ENCODE measurements around the gene SKAP1. TPM values are rescaled to one million over a fixed set of nuclear protein-coding genes. Genes with fewer than 3 reads are reported as not detected.
"Not testable (repeated sequence)": the region's sequence is repeated elsewhere in the genome, so short reads cannot be mapped to it uniquely, and the experiment has no call there.

SKAP1 gene
- total RNA-seq, 1 donor from 2014 or later: 1.1 TPM

DNA sequence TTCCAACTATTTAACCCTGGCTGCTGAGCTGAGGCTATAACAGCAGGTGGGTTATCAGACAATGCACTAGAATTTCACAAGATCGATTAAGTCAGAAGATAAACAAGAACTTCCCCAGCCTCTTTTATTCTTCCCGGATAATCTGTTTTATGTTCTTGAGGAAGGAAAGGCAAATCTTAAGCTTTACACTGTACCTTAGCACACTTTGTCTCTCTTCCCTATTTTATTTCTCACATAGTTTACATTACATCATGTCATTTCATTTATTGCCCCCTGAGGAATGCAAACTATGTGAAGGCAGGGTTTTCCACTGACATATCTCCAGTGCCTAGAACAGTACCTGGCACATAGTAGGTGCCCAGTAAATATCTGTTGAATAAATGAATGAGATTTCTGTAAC lies 139.6 kb downstream of the SKAP1 start:
- DNase-seq (ENCODE audit: low spot score): no peak

DNA sequence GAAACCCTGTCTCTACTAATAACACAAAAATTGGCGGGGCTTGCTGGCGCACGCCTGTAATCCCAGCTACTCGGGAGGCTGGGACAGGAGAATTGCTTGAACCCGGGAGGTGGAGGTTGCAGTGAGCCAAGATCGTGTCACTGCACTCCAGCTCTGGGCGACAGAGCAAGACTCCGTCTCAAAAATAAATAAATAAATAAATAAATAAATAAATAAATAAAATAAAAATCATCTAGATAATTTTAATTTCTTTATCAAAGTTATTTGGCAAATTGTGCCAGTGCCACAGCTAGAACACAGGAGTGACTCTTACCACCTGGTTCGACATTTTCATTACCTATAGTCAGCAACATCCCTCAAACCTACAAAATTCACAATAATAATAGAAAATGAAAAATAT lies 143.1 kb downstream of the SKAP1 start:
- DNase-seq (ENCODE audit: low spot score): not testable (repeated sequence)

DNA sequence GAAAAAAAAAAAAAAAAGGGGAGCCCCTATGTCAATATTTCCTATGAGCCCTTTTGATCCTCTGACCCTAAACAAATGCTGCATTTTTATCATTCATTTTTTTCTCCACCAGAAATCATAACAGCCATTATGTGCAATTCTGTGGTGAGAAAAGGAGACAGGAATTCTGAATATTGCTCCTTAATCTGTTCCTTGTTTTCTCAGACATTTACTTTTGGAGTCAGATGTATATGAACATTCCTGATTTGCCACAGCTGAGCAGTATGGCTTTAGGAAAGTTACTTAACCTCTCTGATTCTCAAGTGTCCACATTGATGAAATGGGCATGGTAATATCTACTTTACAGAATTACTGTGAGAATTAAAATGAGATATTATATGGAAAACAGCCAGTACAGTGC lies 144.4 kb downstream of the SKAP1 start:
- no peak for DNase-seq (ENCODE audit: low spot score)

DNA sequence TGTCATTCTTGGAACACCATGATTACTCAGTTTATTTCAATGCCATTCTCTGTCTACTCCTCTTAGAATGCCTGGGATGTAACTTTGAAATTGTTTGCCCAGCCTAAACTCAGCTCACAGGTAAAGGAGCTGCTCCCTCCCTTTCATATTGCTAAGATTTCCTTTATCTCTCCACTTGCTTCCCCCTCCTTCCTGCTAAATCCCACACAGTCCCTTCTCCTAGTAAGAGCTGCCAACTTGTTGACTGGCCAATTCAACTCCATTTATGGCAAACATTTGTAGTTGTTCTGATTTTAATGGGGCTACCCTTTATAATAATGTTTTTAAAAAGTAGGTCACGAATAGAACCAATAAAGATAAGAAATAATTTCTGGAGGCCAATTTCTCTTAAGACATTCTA lies 146.1 kb downstream of the SKAP1 start:
- no peak for DNase-seq (ENCODE audit: low spot score)

DNA sequence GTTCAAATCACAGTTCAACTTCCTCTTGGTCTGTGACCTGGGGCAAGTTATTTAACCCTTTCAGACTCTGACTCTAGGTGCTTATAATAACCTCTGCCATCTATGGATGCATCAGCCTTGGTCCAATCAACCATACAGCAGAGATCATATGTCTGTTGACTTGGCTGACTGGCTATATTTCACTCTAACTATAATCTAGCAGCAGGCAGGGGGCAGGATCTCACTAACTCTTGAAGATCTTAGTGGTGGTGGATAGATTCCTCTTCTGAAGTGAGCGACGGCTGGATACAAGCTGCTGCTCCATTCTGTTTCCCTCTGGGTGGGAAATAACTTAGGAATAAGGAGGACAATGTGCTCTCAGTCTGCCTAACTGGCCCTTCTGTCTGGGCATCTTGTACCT lies 146.6 kb downstream of the SKAP1 start:
- DNase-seq (ENCODE audit: low spot score): no peak

DNA sequence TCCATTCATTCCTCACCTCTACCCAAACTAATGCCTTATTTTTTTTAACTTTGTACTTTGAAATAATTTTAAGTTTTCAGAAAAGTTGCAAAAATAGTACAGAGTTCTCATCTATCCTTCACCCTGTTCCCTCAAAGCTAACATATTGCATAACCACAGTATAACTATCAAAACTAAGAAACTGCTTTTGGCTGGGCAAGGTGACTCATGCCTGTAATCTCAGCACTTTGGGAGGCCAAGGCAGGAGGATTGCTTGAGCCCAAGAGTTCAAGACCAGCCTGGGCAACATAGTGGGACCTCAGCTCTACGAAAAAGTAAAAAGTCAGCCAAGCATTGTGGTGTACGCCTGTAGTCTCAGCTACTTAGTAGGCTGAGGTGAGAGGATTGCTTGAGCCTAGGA lies 147.7 kb downstream of the SKAP1 start:
- no peak for DNase-seq (ENCODE audit: low spot score)

DNA sequence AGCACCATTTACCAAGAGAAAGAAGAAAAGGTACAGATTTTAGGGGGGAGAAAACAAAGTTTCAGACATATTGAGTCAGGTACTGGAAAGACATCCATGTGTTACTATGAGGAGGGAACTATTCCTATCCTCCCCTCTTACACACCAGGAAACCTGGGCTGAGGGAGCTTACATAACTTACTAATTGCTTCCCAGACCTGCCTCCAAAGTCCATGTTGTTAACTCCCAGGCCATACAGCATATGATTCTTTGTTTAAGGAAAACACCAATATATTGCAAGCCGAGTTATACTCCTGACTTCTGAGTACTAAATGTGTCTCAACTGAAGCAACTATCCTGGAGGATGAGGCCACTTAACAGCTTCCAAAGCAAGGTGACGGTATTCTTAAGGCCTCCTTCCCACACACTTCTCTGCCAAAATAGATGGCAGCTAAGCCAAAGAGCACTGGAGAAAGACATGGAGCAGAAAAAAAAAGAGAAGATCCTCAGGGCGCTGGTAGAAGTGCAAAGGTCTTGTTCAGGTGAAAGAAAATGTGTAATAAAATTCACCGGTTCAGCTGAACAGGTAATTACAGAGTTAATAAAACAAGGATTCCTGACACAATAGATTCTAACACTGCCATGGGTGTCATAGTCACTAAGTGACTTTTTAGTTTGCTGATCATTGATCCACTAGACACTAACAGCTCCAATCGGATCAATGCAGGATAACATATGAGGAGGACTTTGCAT lies 151.1 kb downstream of the SKAP1 start:
- DNase-seq (ENCODE audit: low spot score): no peak

DNA sequence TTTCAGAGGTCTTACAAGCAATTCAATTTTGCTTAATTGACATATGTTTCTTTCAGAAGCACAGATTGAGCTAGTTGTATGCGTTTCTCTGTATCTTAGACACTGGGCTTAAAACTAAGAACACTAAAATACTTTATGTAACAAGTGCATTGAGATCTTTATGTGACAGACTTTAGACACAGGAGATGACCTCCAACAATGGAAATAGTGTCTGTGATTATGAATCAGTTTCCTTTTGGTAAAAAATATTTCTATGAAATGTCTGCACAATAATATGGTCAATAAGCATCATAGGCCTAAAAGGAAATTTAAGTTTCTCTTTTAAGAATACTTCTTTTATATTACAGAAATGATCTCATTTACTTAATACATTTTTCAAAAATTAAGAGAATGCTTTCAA lies 153.2 kb downstream of the SKAP1 start:
- no peak for DNase-seq (ENCODE audit: low spot score)

DNA sequence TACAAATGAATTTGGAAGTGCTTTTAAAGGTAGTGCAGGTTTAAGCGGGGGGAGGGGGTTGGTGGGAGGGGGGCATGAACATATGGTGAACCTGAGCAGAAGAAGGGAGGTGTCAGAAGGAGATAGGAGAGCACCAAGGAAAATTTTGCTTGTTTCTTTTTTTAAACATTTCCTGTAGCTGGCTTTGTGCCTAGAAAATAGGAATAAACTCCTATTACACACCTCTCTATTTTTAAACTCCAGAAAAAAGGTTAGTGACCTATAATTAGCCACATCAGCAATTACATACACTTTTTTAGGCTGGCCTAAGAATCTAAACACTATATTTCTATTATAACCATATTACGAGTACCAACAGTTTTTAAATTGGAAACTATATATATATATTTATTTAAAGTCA lies 159.1 kb downstream of the SKAP1 start:
- no peak for DNase-seq (ENCODE audit: low spot score)

DNA sequence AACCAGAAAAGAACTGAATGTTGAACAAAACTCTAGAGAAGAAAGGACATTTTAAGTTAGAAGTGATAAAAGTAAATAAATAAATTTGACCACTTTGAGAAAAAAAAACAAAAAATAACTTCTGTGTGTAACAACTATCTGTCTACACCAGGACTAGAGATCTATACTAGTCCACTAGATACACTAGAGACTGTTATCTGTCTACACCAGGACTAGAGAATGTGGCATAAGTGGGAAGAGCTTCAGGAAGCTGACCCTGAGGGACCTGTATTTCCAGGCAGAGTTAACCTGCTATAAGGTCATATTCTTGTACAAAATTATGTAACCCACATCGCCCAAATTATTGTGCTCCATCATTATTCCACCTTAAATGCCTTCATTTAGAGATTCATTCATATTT lies 160.8 kb downstream of the SKAP1 start:
- no peak for DNase-seq (ENCODE audit: low spot score)

DNA sequence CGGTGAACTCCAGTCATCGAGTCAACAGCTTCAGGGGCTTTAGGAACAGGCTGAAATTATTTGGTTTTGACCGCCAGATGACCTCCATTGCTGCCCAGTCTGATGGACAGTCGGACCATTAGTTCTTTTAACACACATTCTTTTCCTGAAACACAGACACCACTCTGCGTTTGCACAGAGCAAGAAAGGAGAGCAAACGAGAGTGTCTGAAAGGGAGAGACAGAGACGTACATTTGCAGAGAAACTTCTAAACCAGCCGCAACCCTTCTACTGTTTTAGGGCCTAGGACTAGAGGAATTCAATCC lies 166.3 kb downstream of the SKAP1 start:
- no peak for DNase-seq (ENCODE audit: low spot score)

DNA sequence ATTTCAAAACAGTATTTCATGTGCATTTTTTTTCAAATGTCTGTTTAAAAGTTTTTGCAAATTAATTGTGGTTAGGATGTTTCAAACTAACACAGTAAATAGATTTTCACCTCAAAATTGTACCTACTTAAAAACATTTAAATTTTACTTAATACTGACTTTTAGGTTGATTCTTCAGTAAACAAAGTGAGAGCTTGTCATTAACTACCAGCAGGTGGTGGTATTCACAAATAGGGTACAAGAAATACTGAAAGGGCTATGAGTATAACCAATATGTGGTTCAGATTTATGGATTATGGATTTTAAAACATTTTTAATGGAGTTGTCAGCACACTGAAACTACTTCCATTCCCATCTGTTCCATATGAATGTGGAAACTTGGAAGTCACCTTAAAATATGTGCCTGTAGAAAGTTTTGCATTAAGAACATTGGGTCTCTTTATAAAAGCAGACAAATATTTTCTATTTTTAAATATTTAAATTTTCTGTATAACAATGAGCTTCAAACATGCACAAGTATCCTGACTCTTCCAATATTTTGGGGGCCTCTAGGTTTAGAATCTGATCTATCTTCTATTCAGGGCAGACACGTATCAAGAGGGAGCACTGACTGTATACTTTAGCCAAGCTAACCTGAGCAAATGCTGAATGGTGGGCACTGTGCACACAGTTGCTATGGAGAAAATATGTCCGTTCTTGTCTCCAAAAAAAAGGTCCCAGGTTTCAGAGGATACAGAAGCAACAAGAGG lies 166.9 kb downstream of the SKAP1 start:
- no peak for DNase-seq (ENCODE audit: low spot score)

DNA sequence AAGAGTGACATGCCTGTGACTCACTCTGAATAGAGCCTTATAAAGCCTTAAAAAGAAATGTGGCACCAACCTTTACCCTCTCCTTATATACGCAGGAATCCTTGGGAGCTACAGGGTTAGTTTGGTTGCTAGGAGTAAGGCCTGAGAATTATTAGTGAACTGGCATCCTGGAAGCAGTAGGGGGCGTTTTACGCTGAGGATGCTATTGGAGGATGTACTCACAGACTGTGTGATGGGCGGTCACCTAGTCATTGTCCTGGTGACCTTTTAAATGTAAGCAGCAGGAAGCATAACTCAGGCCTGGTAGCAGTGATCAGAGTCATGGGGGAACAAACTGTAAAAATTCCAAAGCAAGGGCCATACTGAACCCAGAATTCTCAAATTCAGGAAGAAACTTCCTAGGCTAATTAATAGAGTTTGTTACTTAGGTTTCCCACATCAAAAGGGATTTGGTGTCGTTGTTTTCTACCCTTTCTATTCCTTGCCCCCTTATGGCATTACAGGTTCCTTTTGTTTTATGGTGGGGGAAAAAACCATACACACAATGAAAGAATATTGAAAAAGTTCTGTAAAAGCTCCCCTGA lies 168.6 kb downstream of the SKAP1 start:
- DNase-seq (ENCODE audit: low spot score): no peak

DNA sequence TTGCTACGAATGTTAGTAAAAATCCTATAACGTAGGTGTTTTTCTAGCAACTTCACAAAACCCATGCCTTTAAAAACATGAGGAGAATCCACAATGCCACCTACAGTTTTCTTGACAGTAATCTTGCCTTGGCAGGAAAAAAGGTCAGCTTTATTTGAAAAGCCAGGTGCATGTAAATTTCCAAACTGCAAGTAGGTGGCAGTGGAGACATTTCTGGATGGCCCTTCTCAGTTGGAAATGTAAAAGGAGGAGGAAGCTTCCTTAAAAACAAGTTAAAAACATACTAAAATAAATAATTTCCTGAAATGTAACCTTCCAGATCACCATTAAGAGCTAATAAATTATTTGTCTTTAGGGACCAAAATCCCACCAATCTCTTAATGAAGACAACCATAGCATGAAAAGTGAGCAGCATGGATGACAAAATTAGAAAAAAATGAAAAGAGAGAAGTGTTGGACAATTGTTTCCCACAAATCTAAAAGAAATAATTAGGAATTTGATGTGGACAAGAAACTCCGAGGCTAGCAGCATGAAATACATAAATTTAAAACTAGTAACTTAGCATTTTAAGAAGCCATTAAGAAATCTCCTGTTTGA lies 170.2 kb downstream of the SKAP1 start:
- DNase-seq (ENCODE audit: low spot score): no peak

DNA sequence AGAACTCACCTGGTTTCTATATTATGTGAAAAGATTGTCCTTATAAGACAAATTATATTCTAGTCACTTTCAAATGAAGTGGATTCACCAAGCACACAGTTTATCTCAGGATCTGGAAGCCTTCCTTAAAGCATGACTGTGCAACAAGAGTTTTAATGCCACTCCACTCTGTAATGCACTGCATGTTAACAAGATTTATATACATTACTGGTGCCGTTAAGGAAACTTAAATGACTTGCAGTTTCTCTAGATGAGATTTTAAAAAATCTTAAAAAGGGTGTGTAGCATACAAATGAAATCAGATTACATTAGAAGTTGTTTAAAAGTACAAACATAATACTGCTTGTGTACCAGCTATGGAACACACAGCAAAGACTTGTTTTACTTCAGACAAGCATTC lies 171.7 kb downstream of the SKAP1 start:
- DNase-seq (ENCODE audit: low spot score): no peak

DNA sequence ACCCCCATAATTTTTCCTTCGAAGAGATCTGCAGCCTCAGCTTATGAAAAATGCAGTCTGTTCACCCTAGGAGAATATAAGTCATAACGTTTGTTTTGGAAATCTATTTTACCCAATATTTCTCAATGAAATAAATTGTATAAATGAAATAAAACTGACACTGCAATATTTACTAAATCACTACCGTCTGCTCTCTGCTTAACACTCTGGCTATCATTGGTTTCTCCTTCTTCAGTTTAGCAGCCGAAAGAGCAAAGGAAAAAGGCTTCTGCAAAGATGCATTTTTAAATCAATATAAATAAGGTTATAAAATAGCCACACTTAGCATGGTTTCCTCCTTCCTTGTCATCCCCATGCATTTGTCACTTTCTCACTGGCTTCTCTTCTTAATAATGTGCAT lies 174.3 kb downstream of the SKAP1 start:
- no peak for DNase-seq (ENCODE audit: low spot score)

DNA sequence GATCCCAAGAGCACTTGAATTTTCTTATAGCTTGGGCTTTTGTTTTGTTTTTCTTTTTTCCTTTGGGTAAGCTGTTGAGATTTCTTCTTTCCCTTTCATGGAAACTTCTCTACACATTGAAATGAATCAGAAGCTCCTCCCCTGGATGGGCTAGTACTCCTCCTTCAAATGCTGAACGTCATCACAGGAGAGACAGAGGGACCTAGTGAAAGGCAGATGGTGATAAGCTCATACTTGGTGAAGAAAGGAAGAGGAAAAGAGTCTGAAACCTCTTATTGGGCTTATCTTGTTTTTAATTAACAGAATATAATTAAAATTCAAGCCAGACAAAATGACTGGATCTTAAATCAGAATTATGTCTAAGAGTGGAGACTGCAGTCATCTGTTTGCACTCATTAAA lies 175.1 kb downstream of the SKAP1 start:
- DNase-seq (ENCODE audit: low spot score): no peak

DNA sequence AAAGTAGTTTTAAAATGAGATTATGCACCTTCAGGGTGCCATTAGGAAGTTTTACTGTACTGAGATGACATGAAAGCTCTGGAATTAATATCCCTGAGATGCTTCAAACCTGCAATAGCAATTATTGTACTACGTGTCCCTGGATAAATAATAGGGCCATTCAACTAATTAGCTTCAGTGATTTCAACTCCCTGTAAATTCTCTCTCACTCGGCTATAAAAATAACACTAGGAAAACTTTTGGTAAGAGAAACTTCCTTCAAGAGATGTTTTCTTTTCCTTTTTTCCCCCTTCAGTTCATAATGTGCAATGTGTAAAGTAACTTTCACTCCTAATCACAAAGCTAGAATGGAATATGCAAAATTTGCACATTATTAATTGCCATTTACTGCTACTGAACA lies 176.0 kb downstream of the SKAP1 start:
- DNase-seq (ENCODE audit: low spot score): no peak

DNA sequence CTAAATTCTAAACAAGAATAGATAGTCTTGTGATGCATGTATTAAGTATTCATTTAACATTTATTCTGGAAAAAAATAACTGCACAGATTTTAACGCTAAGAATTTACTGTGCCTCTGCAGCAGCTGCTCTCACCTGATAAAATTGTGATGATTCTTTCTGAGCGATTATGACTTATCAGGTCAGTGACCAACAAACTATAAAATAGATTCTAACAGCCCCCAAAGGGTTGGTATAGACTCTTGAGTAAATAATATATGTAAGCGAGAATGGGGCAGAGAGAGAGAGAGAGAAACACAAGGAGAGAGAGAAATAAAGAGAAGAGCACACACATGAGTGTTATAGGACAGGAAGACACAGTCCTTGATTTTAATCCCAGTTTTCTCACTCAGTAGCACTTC lies 178.1 kb downstream of the SKAP1 start:
- DNase-seq (ENCODE audit: low spot score): no peak

DNA sequence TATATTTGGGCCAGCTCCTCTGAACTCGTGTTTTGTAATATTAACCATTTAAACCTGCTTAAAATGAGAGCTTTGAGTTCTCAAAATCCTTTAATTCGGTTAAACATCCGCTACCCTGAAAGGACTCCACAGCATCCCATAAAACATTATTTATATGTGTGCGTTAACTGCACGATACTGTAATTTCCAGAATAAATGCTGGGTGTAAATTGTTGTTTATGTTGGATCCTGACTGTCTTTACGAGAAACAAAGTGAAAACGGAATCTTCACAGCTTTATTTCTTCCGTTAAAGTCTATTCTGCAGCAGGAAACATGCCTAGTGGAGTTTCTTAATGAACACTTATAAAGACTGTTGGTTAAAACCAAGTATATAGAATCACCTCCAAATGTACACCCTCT lies 179.1 kb downstream of the SKAP1 start:
- DNase-seq (ENCODE audit: low spot score): no peak

DNA sequence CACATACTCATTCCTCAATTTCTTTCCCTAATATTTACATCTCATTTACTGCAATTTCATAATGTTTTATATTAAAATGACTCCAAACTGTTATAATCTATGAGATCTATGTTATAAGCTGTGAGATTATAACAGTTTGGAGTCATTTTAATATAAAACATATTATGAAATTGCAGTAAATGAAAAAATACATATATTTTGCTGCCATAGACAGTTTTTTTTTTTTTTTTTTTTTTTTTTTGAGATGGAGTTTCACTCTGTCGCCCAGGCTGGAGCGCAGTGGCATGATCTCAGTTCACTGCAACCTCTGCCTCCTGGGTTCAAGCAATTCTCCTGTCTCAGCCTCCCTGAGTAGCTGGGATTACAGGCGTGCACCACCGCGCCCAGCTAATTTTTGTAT lies 180.0 kb downstream of the SKAP1 start:
- DNase-seq (ENCODE audit: low spot score): not testable (repeated sequence)

DNA sequence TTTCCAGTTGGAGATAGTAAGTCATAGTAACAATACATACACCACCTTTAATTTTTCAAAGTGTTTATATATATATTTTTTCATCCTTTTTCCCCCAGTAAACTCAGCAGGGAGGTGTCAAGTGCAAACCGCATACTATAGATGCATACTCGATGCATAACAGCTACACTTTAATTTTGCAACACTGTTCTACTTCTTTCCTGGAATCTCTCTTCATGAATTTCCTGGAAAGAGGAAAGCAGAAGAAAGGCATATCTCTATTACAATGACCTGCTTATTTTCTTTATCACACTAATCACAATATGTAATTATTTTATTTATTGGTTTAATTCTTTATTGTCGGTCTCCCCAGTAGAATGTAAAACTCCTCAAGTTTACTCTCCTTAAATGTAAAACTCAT lies 182.4 kb downstream of the SKAP1 start:
- no peak for DNase-seq (ENCODE audit: low spot score)

DNA sequence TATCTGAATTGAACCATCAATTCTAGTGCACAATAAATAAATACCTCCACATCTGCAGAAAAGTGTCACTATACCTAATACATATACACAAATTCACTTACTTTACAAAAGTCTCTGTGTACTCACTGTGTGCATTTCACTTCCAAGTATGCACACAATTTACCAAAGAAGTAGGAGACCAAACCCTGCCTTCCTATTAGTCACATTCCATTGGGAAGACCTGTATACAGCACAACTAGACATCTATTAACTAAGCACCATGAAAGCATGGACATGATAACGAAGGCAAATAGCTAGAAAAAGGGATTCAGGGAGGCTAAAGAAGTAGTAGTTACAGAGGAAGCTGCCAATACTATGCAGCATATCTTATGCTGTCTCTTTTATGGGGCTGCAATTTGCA lies 183.0 kb downstream of the SKAP1 start:
- DNase-seq (ENCODE audit: low spot score): no peak

Measured in mesenteric fat pad (tissue), 1 donor.